KMS-11 (cell line): Measurements from ENCODE around the gene CTSO.

ENCODE experiments used
- H2AFZ ChIP-seq: fragments of 200-600 bp; sonication (generic); 2 replicates; pipeline ENCODE4 v1.6.1; 2016; ENCODE audit warnings: antibody characterized with exemption, mixed run types, low read depth
- H3K27ac ChIP-seq: fragments of 200-600 bp; sonication (generic); 2 replicates; pipeline ENCODE4 v1.6.1; 2016; ENCODE audit warnings: mild to moderate bottlenecking, mixed run types
- H3K27me3 ChIP-seq: fragments of 200-600 bp; sonication (generic); 2 replicates; pipeline ENCODE4 v1.6.1; 2017; ENCODE audit warnings: mild to moderate bottlenecking, low read depth, mixed run types, moderate library complexity; ENCODE audit not compliant: insufficient read depth
- H3K36me3 ChIP-seq: fragments of 200-600 bp; sonication (generic); 2 replicates; pipeline ENCODE4 v1.6.1; 2017; ENCODE audit warnings: mild to moderate bottlenecking, mixed run types; ENCODE audit not compliant: insufficient read depth
- H3K4me1 ChIP-seq: fragments of 200-600 bp; sonication (generic); 2 replicates; pipeline ENCODE4 v1.6.1; 2016; ENCODE audit warnings: mild to moderate bottlenecking, low read depth, mixed run types; ENCODE audit not compliant: poor library complexity, severe bottlenecking
- H3K4me2 ChIP-seq: fragments of 200-600 bp; sonication (generic); 2 replicates; pipeline ENCODE4 v1.7.0; 2016; ENCODE audit warnings: mild to moderate bottlenecking, mixed run types
- H3K4me3 ChIP-seq: fragments of 200-600 bp; sonication (generic); IDR thresholded peaks from 2 replicates; pipeline ENCODE4 v1.6.1; 2017; ENCODE audit warnings: low read depth, low read length, mixed read lengths; ENCODE audit not compliant: insufficient read depth
- H3K79me2 ChIP-seq: fragments of 200-600 bp; sonication (generic); 2 replicates; pipeline ENCODE4 v1.6.1; 2016; ENCODE audit warnings: low read depth, mixed run types; ENCODE audit not compliant: insufficient read depth
- H3K9ac ChIP-seq: fragments of 200-600 bp; sonication (generic); 2 replicates; pipeline ENCODE4 v1.6.1; 2016; ENCODE audit warnings: mild to moderate bottlenecking, mixed run types
- H4K20me1 ChIP-seq: fragments of 200-600 bp; sonication (generic); 2 replicates; pipeline ENCODE4 v1.6.1; 2016; ENCODE audit warnings: mild to moderate bottlenecking, mixed run types; ENCODE audit not compliant: insufficient read depth
- TF ChIP-seq, protein P1 (sequence below): fragments of 200-600 bp; sonication (generic); conservative IDR thresholded peaks from 2 replicates; pipeline ENCODE4 v1.6.1; 2017; ENCODE audit warnings: low read depth, mild to moderate bottlenecking, antibody characterized with exemption, low read length, moderate library complexity, mixed read lengths

Gene CTSO

GRCh38 chr4:155961575-155961974 is 7.9 kb upstream of the CTSO start:
- Histone ChIP-seq H3K9ac (no peak overlapping the region), H3K79me2 (no peaks in the 10 kb centered on the region), H3K4me2 (no peak overlapping the region), H3K4me3 (no peak overlapping the region), H3K36me3 (no peaks in the 10 kb centered on the region), H4K20me1 (no peaks in the 10 kb centered on the region), H3K27me3 (no peaks in the 10 kb centered on the region), H3K27ac (no peak overlapping the region), H2AFZ (no peak overlapping the region), H3K4me1 (no peaks in the 10 kb centered on the region)
- TF ChIP-seq, protein P1, sequence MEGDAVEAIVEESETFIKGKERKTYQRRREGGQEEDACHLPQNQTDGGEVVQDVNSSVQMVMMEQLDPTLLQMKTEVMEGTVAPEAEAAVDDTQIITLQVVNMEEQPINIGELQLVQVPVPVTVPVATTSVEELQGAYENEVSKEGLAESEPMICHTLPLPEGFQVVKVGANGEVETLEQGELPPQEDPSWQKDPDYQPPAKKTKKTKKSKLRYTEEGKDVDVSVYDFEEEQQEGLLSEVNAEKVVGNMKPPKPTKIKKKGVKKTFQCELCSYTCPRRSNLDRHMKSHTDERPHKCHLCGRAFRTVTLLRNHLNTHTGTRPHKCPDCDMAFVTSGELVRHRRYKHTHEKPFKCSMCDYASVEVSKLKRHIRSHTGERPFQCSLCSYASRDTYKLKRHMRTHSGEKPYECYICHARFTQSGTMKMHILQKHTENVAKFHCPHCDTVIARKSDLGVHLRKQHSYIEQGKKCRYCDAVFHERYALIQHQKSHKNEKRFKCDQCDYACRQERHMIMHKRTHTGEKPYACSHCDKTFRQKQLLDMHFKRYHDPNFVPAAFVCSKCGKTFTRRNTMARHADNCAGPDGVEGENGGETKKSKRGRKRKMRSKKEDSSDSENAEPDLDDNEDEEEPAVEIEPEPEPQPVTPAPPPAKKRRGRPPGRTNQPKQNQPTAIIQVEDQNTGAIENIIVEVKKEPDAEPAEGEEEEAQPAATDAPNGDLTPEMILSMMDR, result no peak

GRCh38 chr4:155960522-155960921 is 6.9 kb upstream of the CTSO start:
- TF ChIP-seq, protein P1, result no peak
- H3K27me3 ChIP-seq, result no peaks in the 10 kb centered on the region
- no peak overlapping the region for H3K4me3 ChIP-seq
- no peak overlapping the region for H2AFZ ChIP-seq
- H3K4me1 ChIP-seq, result no peaks in the 10 kb centered on the region
- no peak overlapping the region for H3K27ac ChIP-seq
- no peaks in the 10 kb centered on the region for H3K36me3 ChIP-seq
- H4K20me1 ChIP-seq, result no peaks in the 10 kb centered on the region
- H3K79me2 ChIP-seq, result no peaks in the 10 kb centered on the region
- no peak overlapping the region for H3K9ac ChIP-seq
- no peak overlapping the region for H3K4me2 ChIP-seq

DNA sequence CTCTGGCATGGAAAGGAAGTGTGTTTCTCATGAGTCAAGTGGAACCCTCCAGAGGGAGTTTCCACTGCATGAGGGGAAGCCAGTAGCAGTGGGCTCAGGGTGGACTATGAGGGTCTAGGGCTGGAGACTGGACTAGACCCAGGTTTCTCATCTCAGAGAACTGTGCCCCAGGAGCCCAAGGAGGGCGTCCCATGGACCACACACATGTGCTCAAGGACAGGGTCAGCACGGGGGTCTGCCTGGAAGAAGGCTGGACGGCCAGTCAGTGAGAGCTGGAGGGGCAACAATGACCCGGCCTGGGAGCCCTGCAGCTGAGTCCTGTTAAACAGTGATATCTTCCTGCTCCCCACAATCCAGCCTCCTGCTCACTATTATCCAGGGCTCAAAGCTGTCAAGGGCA is 5.8 kb upstream of the CTSO start:
- Histone ChIP-seq H3K36me3 (no peaks in the 10 kb centered on the region), H3K27me3 (no peaks in the 10 kb centered on the region), H3K4me1 (peaks cover 1% of the 10 kb centered on the region), H3K79me2 (no peaks in the 10 kb centered on the region), H3K9ac (no peak overlapping the region), H2AFZ (no peak overlapping the region), H3K4me3 (no peak overlapping the region), H3K27ac (no peak overlapping the region), H4K20me1 (no peaks in the 10 kb centered on the region), H3K4me2 (no peak overlapping the region)
- TF ChIP-seq, protein P1, result no peak

GRCh38 chr4:155956461-155956860 is 2.8 kb upstream of the CTSO start:
- H3K79me2 ChIP-seq, result no peaks in the 10 kb centered on the region
- H2AFZ ChIP-seq, result no peak overlapping the region
- no peaks in the 10 kb centered on the region for H3K36me3 ChIP-seq
- no peak overlapping the region for H3K4me3 ChIP-seq
- H3K4me2 ChIP-seq, result no peak overlapping the region
- no peaks in the 10 kb centered on the region for H4K20me1 ChIP-seq
- TF ChIP-seq, protein P1, result no peak
- H3K27me3 ChIP-seq, result no peaks in the 10 kb centered on the region
- peaks cover 15% of the 10 kb centered on the region for H3K4me1 ChIP-seq
- H3K27ac ChIP-seq, result no peak overlapping the region
- no peak overlapping the region for H3K9ac ChIP-seq
